BLaER1 treated with 17β-estradiol and CSF1 and Interleukin-3, amounts not matched to agents 10 nM and 100 nM (cell line): ENCODE measurements around the gene ZNF592.
"Not testable (repeated sequence)": the region's sequence is repeated elsewhere in the genome, so short reads cannot be mapped to it uniquely, and the experiment has no call there.

Source experiments
- H3K27ac ChIP-seq, 11 experiments: shearing (Covaris generic); formaldehyde crosslinking; 2 replicates each; pipeline ENCODE4 v1.8.1; 2022
- H3K27me3 ChIP-seq, 11 experiments: shearing (Covaris generic); formaldehyde crosslinking; 2 replicates each; pipeline ENCODE4 v1.8.1; 2022
- H3K36me3 ChIP-seq, 11 experiments: shearing (Covaris generic); formaldehyde crosslinking; 2 replicates each; pipeline ENCODE4 v1.8.1; 2022
- H3K4me1 ChIP-seq, 10 experiments: shearing (Covaris generic); formaldehyde crosslinking; 2 replicates each; pipeline ENCODE4 v1.8.1; 2022
- H3K4me2 ChIP-seq, 11 experiments: shearing (Covaris generic); formaldehyde crosslinking; 2 replicates each; pipeline ENCODE4 v1.8.1; 2022
- H3K4me3 ChIP-seq, 10 experiments: shearing (Covaris generic); formaldehyde crosslinking; 2 replicates each; pipeline ENCODE4 v1.8.1; 2022
- H3K9ac ChIP-seq, 11 experiments: shearing (Covaris generic); formaldehyde crosslinking; 2 replicates each; pipeline ENCODE4 v1.8.1; 2022
- H3K9me3 ChIP-seq, 11 experiments: shearing (Covaris generic); formaldehyde crosslinking; replicated peaks in 1 of 11; 2 replicates each; pipeline ENCODE4 v1.8.1; 2022
- H4K20me1 ChIP-seq, 11 experiments: shearing (Covaris generic); formaldehyde crosslinking; 2 replicates each; pipeline ENCODE4 v1.8.1; 2022
- Cebpa-rat ChIP-seq, 11 experiments: shearing (Covaris generic); IDR thresholded peaks; 2 replicates each; pipeline ENCODE4 v1.8.1; 2022

ZNF592 gene

DNA sequence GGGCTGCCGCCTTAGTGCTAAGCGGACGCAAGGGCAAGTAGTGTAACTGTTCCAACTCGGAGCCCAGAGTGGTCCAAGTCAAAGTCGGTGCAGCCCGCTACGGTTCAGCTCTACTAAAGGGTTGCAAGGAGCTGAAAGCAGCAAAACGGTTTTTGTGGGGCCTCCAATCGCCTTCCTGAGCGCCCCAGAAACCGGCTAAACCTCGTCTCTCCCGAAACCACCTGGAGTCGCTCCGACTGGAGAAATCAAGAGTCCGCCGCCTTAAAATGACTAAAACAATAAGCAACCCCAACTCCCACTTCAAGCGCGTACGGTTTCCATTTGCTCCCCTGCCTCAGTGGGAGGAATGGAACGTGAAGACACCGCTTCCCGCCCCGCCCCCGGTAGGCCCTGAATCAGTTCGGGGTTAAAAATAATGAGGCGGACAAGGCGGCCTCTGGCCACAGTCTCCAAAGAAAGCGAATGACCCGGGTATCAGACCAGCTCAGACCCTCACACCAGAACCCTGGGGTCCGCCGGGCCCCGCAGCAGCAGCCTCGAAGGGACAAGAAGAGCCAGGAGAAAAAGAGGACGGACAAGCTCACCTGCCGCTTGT lies 32.9 kb upstream of the ZNF592 start:
- Histone ChIP-seq H3K27me3 (no peaks in the 10 kb centered on the region), H3K4me1 (peaks cover 23 to 56% (median 30%) of the 10 kb centered on the region in 10 experiments), H3K9me3 (no peaks in the 10 kb centered on the region), H3K27ac (peak overlapping the region; percentile 73 to 92 (median 85)), H4K20me1 (peaks cover 28 to 49% (median 46%) of the 10 kb centered on the region in 11 experiments; a peak in 20 of 22 replicates), H3K9ac (peak overlapping the region; percentile 82 to 91 (median 88)), H3K36me3 (peaks cover 11 to 35% (median 21%) of the 10 kb centered on the region in 11 experiments), H3K4me3 (peak overlapping the region; percentile 74 to 97 (median 90)), H3K4me2 (peak overlapping the region; percentile 81 to 98 (median 87))
- TF ChIP-seq Cebpa-rat (IDR thresholded peaks at IDR 0.05) = no peak

DNA sequence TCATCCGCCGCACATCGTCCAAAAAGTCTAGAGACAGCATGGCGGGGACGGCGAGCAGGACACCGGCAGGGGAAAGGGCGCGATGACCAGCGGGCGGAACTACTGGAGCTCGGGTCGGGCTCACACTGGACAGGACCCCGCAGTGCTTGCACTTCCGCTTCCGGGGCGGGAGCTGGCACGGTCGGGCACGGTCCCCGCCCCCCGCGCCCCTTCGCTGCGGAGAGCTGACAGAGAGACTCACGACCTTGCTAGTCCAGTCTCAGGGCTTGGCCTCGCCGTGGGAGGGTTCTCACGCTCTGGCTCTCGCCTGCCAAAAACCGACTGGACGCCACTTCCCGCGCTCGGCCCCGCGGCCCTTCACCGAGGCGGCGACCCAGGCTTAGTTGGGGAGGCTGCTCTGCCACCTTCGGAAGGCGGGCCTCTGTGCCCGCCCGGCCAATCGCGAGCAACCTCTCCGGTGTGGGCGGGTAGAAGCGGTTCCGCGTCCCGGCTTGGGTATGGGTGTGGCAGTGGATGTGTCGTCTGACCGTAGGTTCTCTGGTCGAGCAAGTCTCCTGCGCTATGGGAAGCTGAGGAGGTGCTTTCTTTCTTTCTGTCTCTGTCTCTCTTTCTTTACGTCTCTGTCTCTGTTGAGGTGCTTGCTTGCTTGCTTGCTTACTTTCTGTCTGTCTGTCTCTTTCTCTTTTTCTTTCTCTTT lies 32.2 kb upstream of the ZNF592 start, which contains the start of gene SEC11A:
SEC11A (minus strand) TSS at position 104 of the 697 bp plus-strand sequence; CDS start at position 40, 64 bp downstream.
- Histone ChIP-seq H3K27ac (peak within 1 kb of the TSS; percentile 73 to 92 (median 85)), H3K9me3 (no peaks in the 10 kb centered on the region), H3K9ac (peak within 1 kb of the TSS; percentile 82 to 91 (median 88)), H3K4me2 (peak within 1 kb of the TSS; percentile 83 to 98 (median 87)), H3K36me3 (peaks cover 5 to 28% (median 15%) of the 10 kb centered on the region in 11 experiments; a peak in 21 of 22 replicates), H4K20me1 (peaks cover 25 to 42% (median 40%) of the 10 kb centered on the region in 11 experiments; a peak in 20 of 22 replicates), H3K4me3 (peak within 1 kb of the TSS; percentile 74 to 97 (median 90)), H3K4me1 (peaks cover 23 to 63% (median 36%) of the 10 kb centered on the region in 10 experiments), H3K27me3 (no peaks in the 10 kb centered on the region)
- no peak for TF ChIP-seq Cebpa-rat (IDR thresholded peaks at IDR 0.05)

GRCh38 chr15:84721371-84721770 lies 27.0 kb upstream of the ZNF592 start:
- H3K9ac ChIP-seq = 0 out of 22 replicates have a peak overlapping the region, but pooled peaks of 2 of the 11 experiments have one; percentile 10 to 12
- no peaks in the 10 kb centered on the region for H3K27me3 ChIP-seq
- peaks cover 25 to 79% (median 57%) of the 10 kb centered on the region in 10 experiments for H3K4me1 ChIP-seq
- no peak overlapping the region for H3K4me3 ChIP-seq
- H3K27ac ChIP-seq = peak overlapping the region in 8 of 11 experiments; percentile 15 to 94 (median 71); a peak in 15 of 22 replicates
- peak overlapping the region in 7 of 11 experiments; percentile 41 to 78 (median 68); a peak in 14 of 22 replicates for H3K4me2 ChIP-seq
- no peaks in the 10 kb centered on the region for H4K20me1 ChIP-seq
- no peak for TF ChIP-seq Cebpa-rat (IDR thresholded peaks at IDR 0.05)
- H3K9me3 ChIP-seq = no peaks in the 10 kb centered on the region
- H3K36me3 ChIP-seq = no peaks in the 10 kb centered on the region

DNA sequence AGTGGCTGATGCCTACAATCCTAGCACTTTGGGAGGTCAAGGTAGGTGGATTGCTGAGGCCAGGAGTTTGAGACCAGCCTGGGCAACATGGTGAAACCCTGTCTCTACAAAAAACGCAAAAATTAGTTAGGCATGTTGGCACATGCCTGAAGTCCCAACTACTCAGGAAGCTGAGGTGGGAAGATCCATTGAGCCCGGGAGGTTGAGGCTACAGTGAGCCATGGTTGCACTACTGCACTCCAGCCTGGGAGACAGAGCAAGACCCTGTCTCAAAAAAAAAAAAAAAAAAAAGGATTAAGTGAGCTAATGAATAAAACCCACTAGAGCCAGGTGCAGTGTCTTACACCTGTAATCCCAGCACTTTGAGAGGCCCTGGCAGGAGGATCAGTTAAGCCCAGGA lies 25.8 kb upstream of the ZNF592 start:
- Histone ChIP-seq H3K9me3 (no peaks in the 10 kb centered on the region), H3K27ac (peak overlapping the region in 7 of 11 experiments; percentile 11 to 94 (median 84); a peak in 11 of 22 replicates), H3K4me2 (peak overlapping the region in 3 of 11 experiments; percentile 7 to 87 (median 13); a peak in 3 of 22 replicates), H3K4me1 (peaks cover 16 to 84% (median 58%) of the 10 kb centered on the region in 10 experiments), H3K4me3 (no peak overlapping the region), H3K36me3 (no peaks in the 10 kb centered on the region), H4K20me1 (no peaks in the 10 kb centered on the region), H3K9ac (no peak overlapping the region), H3K27me3 (no peaks in the 10 kb centered on the region)
- TF ChIP-seq Cebpa-rat (IDR thresholded peaks at IDR 0.05) = no peak

- peak overlapping the region; percentile 73 to 94 (median 89) for H3K27ac ChIP-seq
- peak overlapping the region; percentile 49 to 87 (median 79) for H3K4me2 ChIP-seq
- H3K9me3 ChIP-seq = no peaks in the 10 kb centered on the region
- peak in 7 of 11 experiments; percentile 25 to 82 (median 64); a peak in 10 of 22 replicates for TF ChIP-seq Cebpa-rat (IDR thresholded peaks at IDR 0.05)
- H3K4me3 ChIP-seq = peak overlapping the region in 3 of 10 experiments; percentile 17 to 38 (median 17); a peak in 4 of 20 replicates
- no peaks in the 10 kb centered on the region for H4K20me1 ChIP-seq
- H3K27me3 ChIP-seq = no peaks in the 10 kb centered on the region
- peak overlapping the region; percentile 58 to 79 (median 70); a peak in 20 of 22 replicates for H3K9ac ChIP-seq
- H3K36me3 ChIP-seq = no peaks in the 10 kb centered on the region
- H3K4me1 ChIP-seq = peaks cover 16 to 88% (median 63%) of the 10 kb centered on the region in 10 experiments
These were observed 23.3 kb upstream of the ZNF592 start for GRCh38 chr15:84725001-84725491.

- Histone ChIP-seq H3K4me2 (peak overlapping the region in 6 of 11 experiments; percentile 79 to 87 (median 84); a peak in 11 of 22 replicates), H3K9me3 (no peaks in the 10 kb centered on the region), H3K27me3 (no peaks in the 10 kb centered on the region), H3K27ac (peak overlapping the region in 6 of 11 experiments; percentile 89 to 94 (median 90); a peak in 8 of 22 replicates), H4K20me1 (no peaks in the 10 kb centered on the region), H3K36me3 (no peaks in the 10 kb centered on the region), H3K4me3 (no peak overlapping the region), H3K4me1 (peaks cover 16 to 78% (median 51%) of the 10 kb centered on the region in 10 experiments), H3K9ac (no peak overlapping the region)
- TF ChIP-seq Cebpa-rat (IDR thresholded peaks at IDR 0.05) = no peak
These were observed 21.0 kb upstream of the ZNF592 start for GRCh38 chr15:84727429-84727828.

- H3K4me1 ChIP-seq = peaks cover 29 to 82% (median 53%) of the 10 kb centered on the region in 10 experiments
- H3K4me3 ChIP-seq = no peak overlapping the region
- H3K9me3 ChIP-seq = no peaks in the 10 kb centered on the region
- TF ChIP-seq Cebpa-rat (IDR thresholded peaks at IDR 0.05) = no peak
- H3K27me3 ChIP-seq = no peaks in the 10 kb centered on the region
- H3K27ac ChIP-seq = peak overlapping the region in 1 of 11 experiments; percentile 26; a peak in 1 of 22 replicates
- H4K20me1 ChIP-seq = no peaks in the 10 kb centered on the region
- no peaks in the 10 kb centered on the region for H3K36me3 ChIP-seq
- no peak overlapping the region for H3K9ac ChIP-seq
- peak overlapping the region in 4 of 11 experiments; percentile 0 to 57 (median 38); a peak in 6 of 22 replicates for H3K4me2 ChIP-seq
These were observed 16.6 kb upstream of the ZNF592 start for GRCh38 chr15:84731774-84732173.

- TF ChIP-seq Cebpa-rat (IDR thresholded peaks at IDR 0.05) = no peak; a peak in 2 of 22 replicates
- peak overlapping the region; percentile 70 to 95 (median 91) for H3K4me2 ChIP-seq
- no peaks in the 10 kb centered on the region for H3K9me3 ChIP-seq
- peaks cover 29 to 63% (median 39%) of the 10 kb centered on the region in 10 experiments for H3K4me1 ChIP-seq
- no peaks in the 10 kb centered on the region for H3K27me3 ChIP-seq
- H3K9ac ChIP-seq = peak overlapping the region in 10 of 11 experiments; percentile 36 to 68 (median 54); a peak in 18 of 22 replicates
- no peaks in the 10 kb centered on the region for H3K36me3 ChIP-seq
- H3K4me3 ChIP-seq = peak overlapping the region in 8 of 10 experiments; percentile 0 to 51 (median 20); a peak in 12 of 20 replicates
- no peaks in the 10 kb centered on the region for H4K20me1 ChIP-seq
- peak overlapping the region; percentile 11 to 85 (median 75); a peak in 21 of 22 replicates for H3K27ac ChIP-seq
These were observed 13.5 kb upstream of the ZNF592 start for GRCh38 chr15:84734794-84735479.

DNA sequence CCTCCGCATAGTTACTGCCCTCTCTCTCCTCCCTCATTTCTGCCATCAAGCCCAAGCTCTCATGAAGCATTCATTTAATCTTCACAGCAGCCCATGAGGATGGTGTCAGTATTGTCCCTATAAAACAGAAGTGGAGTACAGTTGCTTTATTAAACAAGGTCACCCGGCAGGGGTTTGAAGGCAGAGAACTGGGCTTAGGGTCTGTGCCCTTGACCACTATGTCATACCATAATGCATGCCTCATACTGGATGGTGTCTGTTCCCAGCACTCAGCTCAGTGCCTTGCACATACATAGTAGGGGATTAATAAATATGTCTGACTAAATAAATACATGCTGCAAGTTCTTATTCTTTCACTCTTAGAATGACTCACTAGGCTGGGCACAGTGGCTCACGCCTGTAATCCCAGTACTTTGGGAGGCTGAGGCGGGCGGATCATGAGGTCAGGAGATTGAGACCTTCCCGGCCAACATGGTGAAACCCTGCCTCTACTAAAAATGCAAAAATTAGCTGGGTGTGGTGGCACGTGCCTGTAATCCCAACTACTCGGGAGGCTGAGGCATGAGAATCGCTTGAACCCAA lies 12.8 kb upstream of the ZNF592 start:
- peak overlapping the region; percentile 11 to 85 (median 75); a peak in 21 of 22 replicates for H3K27ac ChIP-seq

More for the DNA sequence above, 12.8 kb upstream of the ZNF592 start:
- H3K4me1 ChIP-seq = peaks cover 31 to 63% (median 41%) of the 10 kb centered on the region in 10 experiments
- peak overlapping the region in 9 of 11 experiments; percentile 32 to 68 (median 53); a peak in 14 of 22 replicates for H3K9ac ChIP-seq
- not testable (repeated sequence) for H4K20me1 ChIP-seq, H3K36me3 ChIP-seq, H3K27me3 ChIP-seq, H3K9me3 ChIP-seq
- peak overlapping the region in 7 of 10 experiments; percentile 15 to 51 (median 21); a peak in 8 of 20 replicates for H3K4me3 ChIP-seq
- peak overlapping the region; percentile 70 to 95 (median 91) for H3K4me2 ChIP-seq
